Hematopoietic multipotent progenitor cell (in vitro differentiated cells): ENCODE results near the gene CHRDL1. TPM values are rescaled to one million over a fixed set of nuclear protein-coding genes. Genes with fewer than 3 reads are reported as not detected.
"Not testable (repeated sequence)": the region's sequence is repeated elsewhere in the genome, so short reads cannot be mapped to it uniquely, and the experiment has no call there.

Experiments used
- DNase-seq, 3 donors: peaks; one replicate each; pipeline ENCODE4 v3.0.0-alpha.2; 2011 to 2015; ENCODE audit warnings: low read depth in 2 of 3, low spot score in 2 of 3
- total RNA-seq: library from RNA; depleted of rRNA; stranded (reverse); fragments of >200 nt; gene quantifications from one replicate; pipeline ENCODE4 v1.2.3, GENCODE V29; 2012

The CHRDL1 gene
- total RNA-seq: 5.9 TPM

- peak in 2 of 3 donors; percentile 59 to 63 for DNase-seq
Observed at GRCh38 chrX:110795645-110796406, at the start of gene CHRDL1. Gene CHRDL1 (minus strand): TSS chrX:110795817. CDS start chrX:110792181, 3,636 bp downstream.

GRCh38 chrX:110836982-110837381 lies 41.4 kb upstream of the CHRDL1 start:
- no peak for DNase-seq

GRCh38 chrX:110836451-110836850 lies 40.8 kb upstream of the CHRDL1 start:
- DNase-seq: no peak

- no peak for DNase-seq
Observed at GRCh38 chrX:110836001-110836400, 40.4 kb upstream of the CHRDL1 start.

- DNase-seq: no peak
Observed at GRCh38 chrX:110825972-110826371, 30.4 kb upstream of the CHRDL1 start.

- DNase-seq: not testable (repeated sequence)
Observed at GRCh38 chrX:110816543-110816942, 20.9 kb upstream of the CHRDL1 start.

- no peak for DNase-seq
Observed at GRCh38 chrX:110806145-110806544, 10.5 kb upstream of the CHRDL1 start.

- DNase-seq: no peak
Observed at GRCh38 chrX:110805303-110805702, 9.7 kb upstream of the CHRDL1 start.

- DNase-seq: no peak
Observed at GRCh38 chrX:110804446-110804845, 8.8 kb upstream of the CHRDL1 start.

GRCh38 chrX:110803506-110803905 lies 7.9 kb upstream of the CHRDL1 start:
- no peak for DNase-seq

GRCh38 chrX:110796407-110796697 lies 735 bp upstream of the CHRDL1 start:
- DNase-seq: no peak

- DNase-seq: no peak
Observed at GRCh38 chrX:110794601-110795000, 1.0 kb downstream of the CHRDL1 start.

GRCh38 chrX:110791071-110791470 lies 4.5 kb downstream of the CHRDL1 start:
- peak in 2 of 3 donors; percentile 18 to 60 for DNase-seq

GRCh38 chrX:110786486-110786885 lies 9.1 kb downstream of the CHRDL1 start:
- DNase-seq: no peak

GRCh38 chrX:110759785-110760184 lies 35.8 kb downstream of the CHRDL1 start:
- DNase-seq: no peak

GRCh38 chrX:110758781-110759422 lies 36.7 kb downstream of the CHRDL1 start:
- DNase-seq: no peak

GRCh38 chrX:110755611-110756010 lies 40.0 kb downstream of the CHRDL1 start:
- no peak for DNase-seq

- DNase-seq: no peak
Observed at GRCh38 chrX:110755061-110755460, 40.6 kb downstream of the CHRDL1 start.

GRCh38 chrX:110750526-110751189 lies 45.0 kb downstream of the CHRDL1 start:
- DNase-seq: no peak

- DNase-seq: peak in 1 of 3 donors; percentile 34
Observed at GRCh38 chrX:110748256-110748806, 47.3 kb downstream of the CHRDL1 start.

- DNase-seq: no peak
Observed at GRCh38 chrX:110746014-110746413, 49.6 kb downstream of the CHRDL1 start.

- DNase-seq: no peak
Observed at GRCh38 chrX:110745288-110745687, 50.3 kb downstream of the CHRDL1 start.
